NCI-H1048 (cell line): Measurements from ENCODE around the gene TSTD1.
A peak's percentile ranks its signal among the peaks of the same experiment; 100 is the strongest.

Experiments used
- DNase-seq: peaks from one replicate; lab custom pipeline; 2025; lab: John Stamatoyannopoulos, UW

Gene TSTD1

GRCh38 chr1:161038523-161039153, at the start of gene TSTD1:
TSTD1 (minus strand) TSS chr1:161038964; CDS start chr1:161038889, 75 bp downstream.
- DNase-seq: peak; percentile 85

DNA sequence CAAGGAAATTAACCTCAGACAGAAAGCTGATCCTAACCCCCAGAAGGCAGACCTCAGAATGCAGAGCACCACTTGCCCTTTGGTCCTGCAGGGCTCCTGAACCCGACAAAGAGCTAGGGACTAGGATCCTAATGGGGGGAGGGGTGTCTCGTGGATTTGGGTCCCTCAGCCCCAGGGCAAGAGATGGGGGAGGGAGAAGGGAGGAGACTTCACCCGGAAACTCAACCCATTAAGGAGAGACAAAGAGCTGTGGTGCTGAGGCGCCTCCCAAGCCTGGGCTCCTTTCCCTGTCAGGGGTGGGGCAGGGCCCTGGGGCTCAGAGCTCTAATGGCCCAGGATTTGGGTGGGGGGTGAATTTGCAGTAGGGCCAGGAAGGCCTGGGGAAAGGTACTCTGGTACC, 47.7 kb upstream of the TSTD1 start:
- no peak for DNase-seq

- DNase-seq: no peak
Observed at GRCh38 chr1:161085165-161085564, 46.4 kb upstream of the TSTD1 start.

DNA sequence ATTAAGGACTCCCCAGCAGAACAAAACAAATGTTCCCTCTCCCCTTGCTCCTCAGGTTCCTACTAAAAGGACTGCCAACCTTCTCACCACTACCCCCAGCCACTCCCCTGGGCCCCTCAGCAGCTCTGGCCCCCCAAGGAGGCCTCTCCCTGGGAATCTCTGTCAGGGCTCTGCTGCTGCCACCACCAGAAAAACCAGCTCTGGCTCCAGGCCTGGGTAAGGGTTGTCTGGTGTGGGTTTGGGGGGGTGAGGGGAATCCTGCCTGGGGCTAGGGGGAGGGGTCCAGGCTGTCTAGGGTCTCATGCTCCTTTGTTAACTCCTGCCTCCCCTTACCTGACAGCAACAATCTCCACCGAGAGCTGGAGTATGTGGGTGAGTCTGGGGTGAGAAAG, 45.8 kb upstream of the TSTD1 start:
- DNase-seq: no peak

GRCh38 chr1:161083748-161084596, 45.2 kb upstream of the TSTD1 start:
- DNase-seq: no peak

GRCh38 chr1:161082996-161083747, 44.4 kb upstream of the TSTD1 start:
- DNase-seq: no peak

DNA sequence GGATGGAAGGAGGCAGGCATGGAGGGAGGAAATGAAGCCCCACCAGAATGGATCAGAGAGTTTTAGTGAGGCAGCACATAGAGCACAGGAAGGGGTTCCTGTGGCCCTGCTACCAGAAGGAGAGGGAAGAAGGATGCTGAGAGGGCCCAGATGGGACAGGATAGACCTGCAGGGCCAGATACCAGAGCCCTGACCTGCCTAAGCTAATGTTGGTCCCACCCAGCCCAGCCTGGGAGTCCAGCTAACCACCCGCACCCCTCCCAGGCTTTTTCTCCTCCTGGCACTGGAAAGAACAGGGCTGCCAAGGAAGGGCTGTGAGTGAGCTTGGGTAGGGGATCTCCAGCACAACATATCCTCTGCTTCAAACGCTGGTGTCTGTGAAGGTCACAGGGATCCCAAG, 43.7 kb upstream of the TSTD1 start:
- no peak for DNase-seq

- DNase-seq: no peak
Observed at GRCh38 chr1:161081519-161081918, 42.8 kb upstream of the TSTD1 start.

- no peak for DNase-seq
Observed at GRCh38 chr1:161080441-161081405, 42.0 kb upstream of the TSTD1 start.

DNA sequence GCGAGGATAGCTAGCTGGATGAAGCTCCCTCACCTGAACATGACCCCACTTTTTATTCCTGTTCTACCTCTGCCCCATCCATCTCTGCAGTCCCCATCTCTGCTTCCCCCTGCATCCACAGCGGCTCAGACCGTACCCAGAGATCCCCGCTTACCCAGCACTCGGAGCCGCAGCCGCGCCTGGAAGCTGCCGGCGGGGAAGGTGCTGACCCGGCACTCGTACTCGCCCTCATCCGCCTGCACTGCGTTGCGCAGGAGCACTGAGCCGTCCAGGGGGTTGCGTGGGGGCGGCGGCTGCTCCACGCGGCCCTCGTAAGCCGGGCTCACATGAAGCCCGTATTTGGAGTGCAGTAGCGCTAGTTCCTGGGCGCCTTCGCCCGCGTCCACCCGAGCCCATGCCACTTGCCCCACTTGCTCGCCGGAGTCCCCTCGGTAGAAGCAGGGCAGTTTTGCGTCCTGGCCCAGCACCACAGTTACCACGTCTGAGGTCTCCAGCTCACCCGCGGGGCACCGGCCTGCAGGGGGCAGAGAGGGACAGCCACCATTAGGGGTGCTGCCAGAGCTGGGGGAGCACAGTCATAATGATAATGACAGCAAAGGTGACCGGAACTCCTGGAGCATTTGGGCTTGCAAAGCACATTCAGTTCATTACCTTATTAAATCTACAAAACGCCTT, 40.8 kb upstream of the TSTD1 start:
- no peak for DNase-seq

- DNase-seq: no peak
Observed at GRCh38 chr1:161077426-161077825, 38.7 kb upstream of the TSTD1 start.

DNA sequence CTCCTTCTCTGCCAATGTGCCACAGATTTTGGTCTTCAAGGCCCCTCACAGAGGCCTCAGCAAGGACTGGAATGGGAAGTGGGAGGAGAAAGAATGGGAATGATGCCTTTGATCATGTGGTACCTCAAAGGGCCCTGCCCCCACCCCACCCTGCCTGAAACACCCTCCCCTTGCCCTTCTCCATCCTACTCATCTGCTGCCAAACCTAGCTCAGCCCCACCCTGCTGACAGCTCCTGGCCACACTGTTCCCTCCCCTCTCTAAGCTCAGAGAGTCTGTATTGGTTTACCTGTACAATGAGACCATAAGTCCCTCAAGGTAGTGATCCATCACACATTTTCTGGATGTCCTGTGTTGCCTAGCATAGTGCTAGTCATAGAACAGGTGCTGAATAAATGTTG, 37.6 kb upstream of the TSTD1 start:
- DNase-seq: no peak

GRCh38 chr1:161074676-161075368, 36.1 kb upstream of the TSTD1 start:
- DNase-seq: no peak

DNA sequence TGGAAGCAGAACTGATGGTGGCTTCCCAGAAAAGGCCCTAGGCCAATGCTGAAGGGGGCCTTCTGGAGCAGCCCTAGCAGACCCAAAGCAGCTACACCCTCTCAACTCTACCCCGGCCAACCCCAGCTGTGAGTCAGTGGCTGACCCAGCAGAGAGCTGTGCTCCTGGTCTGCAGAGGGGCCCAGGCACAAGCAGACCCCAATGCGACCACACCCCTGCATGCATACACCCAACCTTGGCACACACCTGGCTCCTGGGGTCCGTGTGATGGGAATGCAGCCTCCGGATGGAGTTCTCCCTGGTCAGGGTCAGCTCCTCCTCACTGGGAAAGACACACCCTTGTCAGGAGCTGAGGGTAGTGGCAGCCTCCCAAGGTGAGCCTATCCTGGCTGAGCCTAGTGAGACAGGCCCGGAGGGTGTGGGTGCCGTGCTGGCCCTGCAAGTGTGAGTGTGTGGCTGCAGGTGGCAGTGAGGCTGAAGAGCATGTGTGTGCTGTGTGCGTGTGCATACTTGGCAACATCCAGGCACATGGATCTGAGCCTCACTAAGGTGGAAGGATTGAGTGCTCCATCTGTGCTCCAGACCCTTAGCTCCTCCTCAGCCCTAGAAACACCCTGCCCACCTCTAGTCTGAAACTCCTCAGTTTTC, 34.8 kb upstream of the TSTD1 start:
- no peak for DNase-seq

DNA sequence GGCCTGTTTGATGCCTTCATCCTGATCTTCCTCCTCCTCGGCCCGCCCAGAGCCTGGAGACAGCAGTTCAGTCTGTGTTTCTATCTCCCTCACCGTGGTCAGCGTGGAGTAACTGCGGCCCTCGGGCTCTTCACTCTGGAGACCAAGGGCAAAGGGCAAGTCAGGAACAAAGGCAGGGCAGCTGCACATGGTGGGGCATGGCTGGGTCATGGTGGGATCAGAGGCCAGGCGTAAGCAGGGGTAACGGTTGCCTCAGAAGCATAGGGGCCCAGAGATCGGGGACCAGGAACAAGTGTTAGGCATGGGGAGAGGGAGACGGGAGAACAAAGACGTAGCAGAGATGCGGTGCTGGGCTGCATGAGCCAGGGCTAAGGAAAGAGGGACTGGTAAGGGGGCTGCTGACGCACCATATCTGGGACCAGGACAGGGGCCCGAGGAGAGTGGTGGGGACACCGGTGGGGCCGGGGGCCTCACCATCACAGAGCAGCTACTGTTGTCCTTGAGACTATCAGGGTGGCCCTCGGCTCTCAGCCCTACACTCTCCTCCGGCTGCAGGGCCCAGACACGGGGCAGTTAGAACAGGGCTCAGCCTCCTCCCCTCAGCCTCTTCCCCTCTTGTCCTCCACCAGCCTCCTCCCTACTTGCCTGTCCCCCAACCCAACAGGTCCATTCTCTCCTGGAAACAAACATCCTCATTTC, 34.1 kb upstream of the TSTD1 start:
- DNase-seq: no peak

- DNase-seq: no peak
Observed at GRCh38 chr1:161071886-161072371, 33.2 kb upstream of the TSTD1 start.

GRCh38 chr1:161070761-161071160, 32.0 kb upstream of the TSTD1 start:
- DNase-seq: no peak

DNA sequence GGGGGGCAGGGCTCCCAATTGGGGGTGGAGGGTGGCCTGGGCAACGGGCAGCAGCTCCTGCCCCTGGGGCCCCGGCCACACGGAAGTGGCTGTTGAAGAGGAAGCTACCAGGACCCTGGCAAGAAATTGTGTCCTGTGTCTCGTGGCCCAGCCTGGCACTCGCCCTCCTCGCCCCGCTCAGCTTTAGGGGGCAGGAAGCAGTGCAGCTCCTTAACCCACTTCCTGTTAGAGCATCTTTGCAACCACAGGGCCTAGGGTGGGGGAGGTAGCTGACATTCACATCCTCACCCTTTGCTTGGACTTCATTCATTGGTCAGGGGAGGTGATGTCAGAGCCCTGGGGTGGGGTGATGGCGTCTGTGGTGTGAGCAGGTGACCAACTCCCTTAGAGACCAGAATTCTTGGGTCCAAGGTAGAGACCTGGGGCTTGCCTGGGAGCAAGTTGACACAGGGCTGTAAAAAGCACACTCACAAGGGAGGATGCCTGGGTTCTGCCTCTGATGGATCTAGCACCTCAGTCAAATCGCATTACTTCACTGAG, 31.0 kb upstream of the TSTD1 start, which contains the start of gene ARHGAP30:
TSS of gene ARHGAP30 (minus strand) at position 161 of the 540 bp plus-strand sequence. CDS start 267 bp downstream, outside the sequence.
- no peak for DNase-seq

DNA sequence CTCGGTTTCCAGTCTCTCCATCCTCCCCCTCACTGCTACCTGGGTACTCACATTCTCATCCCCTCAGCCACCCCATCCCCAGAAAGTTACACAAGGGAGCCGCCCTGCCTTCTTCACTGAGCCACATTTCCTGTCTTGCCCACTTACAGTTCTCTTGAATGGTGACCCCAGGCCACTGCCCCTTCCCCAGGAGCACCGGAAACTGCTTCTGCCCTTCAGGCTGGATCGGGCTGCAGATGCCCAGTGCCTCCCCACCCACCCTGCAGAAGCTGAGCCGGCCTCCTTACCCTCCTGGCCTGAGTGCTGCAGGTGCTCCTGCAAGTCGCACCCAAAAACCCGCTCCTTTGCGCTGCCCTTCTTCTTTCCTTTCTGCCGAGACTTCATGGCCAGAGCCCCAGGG, 30.5 kb upstream of the TSTD1 start:
- DNase-seq: no peak
